ENCODE data around the gene MGAT4C.

DNA sequence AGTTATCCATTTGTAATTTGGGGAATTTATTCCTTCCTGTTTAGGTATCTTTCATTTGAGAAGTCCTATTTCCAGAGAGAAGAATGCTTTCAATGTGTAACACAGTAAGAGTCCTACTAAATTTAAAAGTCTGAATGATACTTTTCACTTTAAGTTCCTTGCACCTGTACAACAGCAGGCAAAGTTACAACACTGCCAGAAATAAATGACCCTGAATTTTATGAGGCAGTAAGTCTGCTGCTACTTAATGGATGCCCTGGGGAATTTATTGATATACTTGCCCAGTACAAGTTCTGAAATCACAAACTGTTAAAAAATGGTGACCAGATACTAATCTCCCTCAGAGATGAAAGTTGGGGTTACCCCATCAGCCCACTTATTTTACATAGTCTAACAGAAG, 329.0 kb downstream of the MGAT4C start:
- TF ChIP-seq CTCF (IDR thresholded peaks at IDR 0.05) = no peak
- no peak for TF ChIP-seq EZH2 (IDR thresholded peaks at IDR 0.05)
- no peak for TF ChIP-seq EZH2phosphoT487 (IDR thresholded peaks at IDR 0.05)
